ENCODE measurements around the gene OPRD1.
"Not testable (repeated sequence)": the region's sequence is repeated elsewhere in the genome, so short reads cannot be mapped to it uniquely, and the experiment has no call there.

Gene OPRD1

GRCh38 chr1:28847207-28847606, 35.2 kb downstream of the OPRD1 start:
- not testable (repeated sequence) for DNase-seq (ENCODE audit: low read depth)

- no peak for DNase-seq (ENCODE audit: low read depth)
Measured at GRCh38 chr1:28848416-28848815, 36.4 kb downstream of the OPRD1 start.

GRCh38 chr1:28853093-28853742, 41.2 kb downstream of the OPRD1 start:
- no peak for DNase-seq (ENCODE audit: low read depth)

GRCh38 chr1:28854406-28854805, 42.4 kb downstream of the OPRD1 start:
- not testable (repeated sequence) for DNase-seq (ENCODE audit: low read depth)

DNA sequence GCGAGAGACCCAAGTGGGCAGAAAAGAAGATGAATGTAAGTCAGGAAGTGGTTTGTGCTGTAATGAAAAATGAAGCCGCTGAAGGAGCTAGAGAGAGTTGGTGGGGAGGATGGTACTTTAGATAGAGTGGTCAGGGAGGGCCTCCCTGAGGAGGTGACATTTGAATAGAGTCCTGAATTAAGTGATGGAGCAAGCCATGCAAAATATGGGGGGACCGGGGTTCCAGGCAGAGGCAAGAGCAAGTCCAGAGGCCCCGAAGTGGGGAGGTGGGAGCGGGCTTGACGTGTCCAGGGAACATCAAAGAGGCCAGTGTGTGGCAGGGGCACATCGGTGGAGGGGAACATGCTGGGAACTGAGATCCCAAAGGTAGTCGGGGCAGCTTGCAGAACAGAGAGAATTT, 43.1 kb downstream of the OPRD1 start:
- DNase-seq (ENCODE audit: low read depth), result no peak

DNA sequence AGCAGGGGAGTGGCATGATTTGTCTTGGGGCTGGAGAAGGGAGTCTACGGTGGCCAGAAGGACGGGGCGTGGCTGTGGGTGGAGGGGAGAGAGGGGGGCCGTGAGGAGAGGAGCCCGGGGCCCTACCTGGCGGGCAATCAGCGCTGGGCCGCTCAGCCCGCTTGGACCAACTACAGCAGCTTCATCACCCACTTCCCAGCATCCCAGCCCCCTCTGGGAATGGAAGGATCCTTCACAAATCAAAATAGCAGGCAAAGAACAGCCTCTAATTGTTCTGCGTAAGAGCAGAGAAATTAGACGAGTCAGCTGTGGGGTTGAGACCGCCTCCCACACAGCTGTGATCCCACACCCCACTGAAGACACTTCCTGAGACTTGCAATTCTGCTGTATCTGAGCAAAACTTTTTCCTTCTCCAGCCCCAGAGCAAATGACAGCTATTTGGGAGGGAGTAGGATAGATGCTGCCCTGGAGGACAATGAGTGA, 43.5 kb downstream of the OPRD1 start:
- DNase-seq (ENCODE audit: low read depth), result no peak

GRCh38 chr1:28855969-28856368, 44.0 kb downstream of the OPRD1 start:
- DNase-seq (ENCODE audit: low read depth), result no peak

DNA sequence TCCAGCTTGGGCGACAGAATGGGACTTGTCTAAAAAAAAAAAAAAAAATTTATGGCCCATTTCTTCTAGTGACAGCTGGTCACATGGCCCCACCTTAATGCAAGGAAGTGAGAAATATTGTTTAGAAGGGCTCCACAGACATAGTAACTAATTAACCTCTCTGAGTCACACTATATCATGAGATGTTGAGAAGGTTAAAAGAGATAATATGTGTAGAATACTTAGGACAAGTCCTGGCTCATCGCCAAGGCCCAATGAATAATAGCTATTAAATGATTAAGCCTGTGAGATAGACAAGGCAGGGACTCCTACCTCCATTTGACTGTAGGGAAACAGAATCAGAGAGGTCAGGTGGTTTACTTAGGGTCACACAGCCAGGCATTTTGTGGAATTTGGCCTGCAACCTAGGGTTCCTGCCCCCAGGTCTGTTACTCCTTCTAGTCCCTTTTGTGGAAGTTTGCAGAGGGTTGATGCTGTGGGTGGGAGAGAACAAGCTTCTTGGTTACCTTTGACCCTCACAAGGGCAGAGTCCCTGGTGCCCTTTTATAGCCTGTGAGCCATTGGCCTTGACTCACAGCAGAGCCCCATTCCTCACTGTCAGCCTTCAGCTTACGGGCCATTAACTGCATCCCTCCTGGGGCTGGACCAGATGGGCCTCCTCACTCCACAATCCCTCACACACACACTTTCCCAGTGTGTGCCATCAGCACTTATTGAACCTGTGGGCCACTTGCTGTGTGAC, 48.5 kb downstream of the OPRD1 start:
- DNase-seq (ENCODE audit: low read depth), result no peak

DNA sequence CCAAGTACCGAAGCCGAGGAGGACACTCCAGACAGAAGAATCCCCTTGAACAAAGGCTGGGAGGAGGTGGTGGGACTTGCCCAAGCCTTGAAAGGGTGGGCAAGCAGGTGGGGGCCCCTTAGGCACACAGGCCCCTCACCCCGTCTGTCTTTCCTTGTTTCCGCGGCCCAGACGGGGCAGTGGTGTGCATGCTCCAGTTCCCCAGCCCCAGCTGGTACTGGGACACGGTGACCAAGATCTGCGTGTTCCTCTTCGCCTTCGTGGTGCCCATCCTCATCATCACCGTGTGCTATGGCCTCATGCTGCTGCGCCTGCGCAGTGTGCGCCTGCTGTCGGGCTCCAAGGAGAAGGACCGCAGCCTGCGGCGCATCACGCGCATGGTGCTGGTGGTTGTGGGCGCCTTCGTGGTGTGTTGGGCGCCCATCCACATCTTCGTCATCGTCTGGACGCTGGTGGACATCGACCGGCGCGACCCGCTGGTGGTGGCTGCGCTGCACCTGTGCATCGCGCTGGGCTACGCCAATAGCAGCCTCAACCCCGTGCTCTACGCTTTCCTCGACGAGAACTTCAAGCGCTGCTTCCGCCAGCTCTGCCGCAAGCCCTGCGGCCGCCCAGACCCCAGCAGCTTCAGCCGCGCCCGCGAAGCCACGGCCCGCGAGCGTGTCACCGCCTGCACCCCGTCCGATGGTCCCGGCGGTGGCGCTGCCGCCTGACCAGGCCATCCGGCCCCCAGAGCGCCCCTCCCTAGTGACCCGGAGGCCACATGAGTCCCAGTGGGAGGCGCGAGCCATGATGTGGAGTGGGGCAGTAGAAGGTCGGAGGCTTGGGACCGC, 50.8 kb downstream of the OPRD1 start:
- no peak for DNase-seq (ENCODE audit: low read depth)

DNA sequence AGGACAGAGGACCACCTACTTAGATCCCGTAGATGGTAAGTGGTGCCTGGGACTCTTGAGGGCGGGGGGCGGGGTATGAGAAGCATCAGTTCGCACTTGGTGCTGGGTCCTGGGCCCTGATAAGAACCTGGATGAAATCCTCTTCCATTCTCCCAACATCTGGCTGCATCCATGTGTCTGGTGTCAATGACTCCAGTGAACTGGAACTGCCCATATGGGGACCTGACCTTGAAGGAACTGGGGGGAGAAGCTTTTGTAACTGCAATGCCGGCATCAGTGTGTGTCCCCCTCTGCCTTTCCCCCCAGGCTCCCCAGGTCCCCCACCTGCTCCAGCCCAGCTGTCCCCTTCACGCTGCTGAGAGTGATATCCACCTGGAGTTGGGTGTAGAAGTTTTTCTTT, 52.7 kb downstream of the OPRD1 start:
- DNase-seq (ENCODE audit: low read depth), result no peak

- DNase-seq (ENCODE audit: low read depth), result no peak
Measured at GRCh38 chr1:28865997-28866650, 54.2 kb downstream of the OPRD1 start.

GRCh38 chr1:28867850-28868249, 55.9 kb downstream of the OPRD1 start:
- DNase-seq (ENCODE audit: low read depth), result no peak

DNA sequence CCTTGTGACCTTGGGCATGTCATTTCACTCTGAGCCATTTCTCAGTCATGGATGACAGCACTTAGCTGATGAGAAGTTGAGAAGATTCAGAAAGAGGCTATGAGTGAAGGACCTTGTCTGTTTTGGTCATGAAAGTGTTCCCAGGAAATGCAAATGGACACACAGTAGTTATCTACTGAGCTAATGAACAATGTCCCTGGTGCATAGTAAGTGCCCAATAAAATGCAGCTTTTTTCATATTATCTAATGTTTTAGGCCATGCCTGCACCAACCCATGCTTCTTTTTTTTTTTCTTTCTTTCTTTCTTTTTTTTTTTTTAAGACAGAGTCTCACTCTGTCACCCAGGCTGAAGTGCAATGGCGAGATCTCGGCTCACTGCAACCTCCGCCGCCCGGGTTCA, 58.0 kb downstream of the OPRD1 start:
- no peak for DNase-seq (ENCODE audit: low read depth)

- DNase-seq (ENCODE audit: low read depth), result no peak
Measured at GRCh38 chr1:28871631-28872401, 59.8 kb downstream of the OPRD1 start.

- DNase-seq (ENCODE audit: low read depth), result not testable (repeated sequence)
Measured at GRCh38 chr1:28875134-28875533, 63.2 kb downstream of the OPRD1 start.

DNA sequence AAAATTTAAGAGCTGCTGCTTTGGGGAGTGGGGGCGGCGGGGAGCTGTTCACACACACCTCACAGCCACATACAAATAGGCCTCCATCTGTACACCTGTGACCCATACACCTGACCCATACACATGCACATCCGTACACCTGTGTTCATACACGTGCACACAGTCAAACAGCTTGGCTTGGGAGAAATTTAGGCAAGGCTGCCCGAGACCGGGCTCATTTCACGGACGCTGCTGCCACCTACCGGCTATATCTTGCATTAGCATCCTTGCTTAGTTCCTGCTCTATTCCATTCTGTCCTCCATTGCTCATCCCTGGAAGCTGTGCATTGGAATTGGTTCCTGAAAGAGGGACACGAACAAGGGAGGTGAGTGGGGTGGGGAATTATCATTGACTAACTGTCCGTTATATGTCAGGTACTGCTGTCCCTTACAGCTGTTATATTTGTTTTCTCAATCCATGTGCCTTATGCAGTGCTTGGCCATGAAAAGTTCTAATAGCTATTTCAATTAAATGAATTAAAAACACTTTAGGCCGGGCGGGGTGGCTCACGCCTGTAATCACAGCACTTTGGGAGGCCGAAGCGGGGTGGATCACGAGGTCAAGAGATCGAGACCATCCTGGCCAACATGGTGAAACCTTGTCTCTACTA, 65.3 kb downstream of the OPRD1 start:
- peak; percentile 73 for DNase-seq (ENCODE audit: low read depth)

GRCh38 chr1:28878796-28879195, 66.8 kb downstream of the OPRD1 start:
- DNase-seq (ENCODE audit: low read depth), result no peak

DNA sequence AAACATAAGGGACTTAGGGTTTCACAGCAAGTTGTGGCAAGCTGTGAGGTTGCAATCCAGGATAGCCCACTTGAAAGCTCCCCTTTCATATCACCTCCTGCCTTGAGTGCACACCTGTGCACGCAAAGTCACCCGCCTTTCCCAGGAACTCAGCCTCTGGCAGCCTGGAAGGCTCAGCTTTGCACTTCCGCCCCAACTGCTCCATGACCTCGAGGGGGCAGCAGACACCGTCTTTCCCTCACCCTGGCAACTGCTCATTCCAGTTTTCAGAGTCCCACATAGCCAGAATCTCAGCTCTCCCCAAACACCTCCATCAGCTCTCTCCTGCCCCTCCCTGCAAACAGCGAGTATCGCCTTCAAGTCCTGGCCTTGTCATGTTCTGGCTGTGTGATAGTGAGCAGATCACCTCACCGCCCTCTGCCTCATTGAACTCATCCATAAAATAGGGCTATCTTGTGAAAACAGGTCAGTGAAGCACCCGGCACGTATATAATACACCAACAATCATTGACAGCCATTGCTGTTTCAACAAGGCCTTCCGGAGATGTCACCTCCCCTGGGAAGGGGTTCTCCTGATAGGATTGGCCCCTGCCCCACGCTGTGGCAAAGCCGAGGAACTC, 70.1 kb downstream of the OPRD1 start:
- DNase-seq (ENCODE audit: low read depth), result peak; percentile 68

DNA sequence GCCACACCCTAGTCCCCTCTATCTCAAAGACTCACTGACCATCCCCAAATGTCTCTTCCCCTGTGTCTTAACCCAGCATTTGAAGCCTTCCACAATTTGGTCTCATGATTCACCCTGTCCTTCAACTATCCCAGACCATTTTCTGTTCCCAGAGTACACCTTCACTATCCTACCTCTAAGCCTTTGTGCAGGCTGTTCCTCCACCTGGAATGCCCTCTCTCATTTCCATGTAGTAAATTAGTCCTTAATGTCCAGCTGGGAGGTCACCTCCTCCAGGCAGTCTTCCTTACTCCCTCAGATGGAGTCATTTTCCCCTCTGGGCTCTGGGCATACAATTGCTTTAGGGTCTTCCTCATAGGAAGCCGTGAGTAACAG, 71.3 kb downstream of the OPRD1 start:
- DNase-seq (ENCODE audit: low read depth), result no peak

DNA sequence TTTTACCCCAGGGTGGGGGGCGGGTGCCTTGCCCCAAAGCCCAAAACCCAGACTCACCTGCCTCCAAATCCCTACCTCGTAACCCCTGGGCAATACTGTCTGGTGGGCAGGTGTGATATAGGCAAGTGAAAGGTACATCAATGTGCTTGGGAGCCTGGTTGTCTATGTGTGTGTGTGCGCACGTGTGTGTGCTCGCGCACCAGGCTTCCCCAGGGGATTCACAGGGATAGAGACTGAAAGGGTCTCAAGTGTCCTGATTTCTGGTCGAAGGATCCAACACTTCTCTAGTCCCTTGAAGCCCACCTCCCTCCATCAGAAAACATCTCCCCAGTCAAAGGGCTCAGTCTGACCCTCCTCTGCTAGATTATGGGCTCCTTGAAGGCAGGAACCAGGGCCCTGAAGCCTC, 73.5 kb downstream of the OPRD1 start:
- no peak for DNase-seq (ENCODE audit: low read depth)
